GM18502 (cell line): ENCODE data around the gene SLIT3.

Experiments used
- ATAC-seq: cut with Tn5 transposase; IDR thresholded peaks from one replicate; pipeline ENCODE4 v1.9.1; 2021; ENCODE audit warnings: mild to moderate bottlenecking; ENCODE audit not compliant: unreplicated experiment, poor library complexity

The SLIT3 gene

DNA sequence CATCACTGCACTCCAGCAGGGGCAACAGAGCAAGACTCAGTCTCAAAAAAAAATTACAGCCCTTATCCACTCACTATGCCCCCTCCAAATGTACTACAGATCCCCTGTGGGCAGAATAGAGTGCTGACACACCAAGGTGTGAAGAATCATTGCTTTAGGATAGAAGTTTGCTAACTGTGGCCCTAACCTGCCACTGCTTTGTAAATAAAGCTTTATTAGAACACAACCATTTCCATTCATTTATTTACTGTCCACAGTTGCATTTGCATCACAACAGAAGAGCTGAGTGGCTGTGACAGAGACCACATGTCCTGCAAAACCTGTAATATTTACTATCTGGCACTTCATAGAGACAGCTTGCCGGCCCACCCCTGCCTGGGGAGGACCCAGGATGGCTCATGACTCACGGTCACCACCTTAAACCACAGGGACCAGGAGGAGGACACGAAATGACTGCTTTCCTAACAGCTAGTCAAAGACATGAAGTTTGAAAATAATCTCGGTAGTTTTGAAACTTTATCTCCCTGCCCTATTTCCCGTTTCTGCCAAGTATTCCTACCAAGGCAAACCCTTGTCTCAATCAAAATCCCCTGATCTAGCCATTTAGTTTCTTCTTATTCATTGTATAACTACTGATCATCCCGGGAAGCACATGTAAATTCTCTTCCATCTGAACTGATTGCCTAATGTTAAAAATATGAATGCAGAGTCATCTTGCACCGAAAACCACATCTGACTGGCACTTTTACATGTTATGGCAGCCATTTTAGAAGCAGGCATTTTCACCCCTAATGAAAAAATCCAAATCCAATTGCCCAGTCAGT lies 206.1 kb downstream of the SLIT3 start:
- ATAC-seq, result no peak

GRCh38 chr5:169091396-169091980 lies 209.5 kb downstream of the SLIT3 start:
- no peak for ATAC-seq

DNA sequence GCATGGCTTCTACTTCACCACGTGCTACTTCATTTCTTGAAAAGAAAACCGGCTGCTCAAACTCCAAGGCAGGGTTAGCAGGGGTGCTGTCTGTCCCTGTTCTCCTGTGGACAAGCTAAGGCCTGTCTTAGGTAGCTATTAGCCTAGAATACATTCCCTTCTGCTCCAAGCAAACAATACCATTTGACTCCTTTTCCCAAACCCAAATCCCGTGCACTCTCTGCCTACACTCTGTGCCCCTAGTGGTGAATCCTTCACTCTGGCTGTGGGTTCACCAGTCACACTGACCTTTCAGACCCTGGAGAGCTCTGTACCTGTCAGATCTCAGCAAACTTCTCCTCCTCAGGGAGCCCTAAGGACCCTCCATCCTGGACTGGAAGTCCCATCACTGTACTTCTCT lies 211.6 kb downstream of the SLIT3 start:
- no peak for ATAC-seq

GRCh38 chr5:169088028-169088725 lies 212.8 kb downstream of the SLIT3 start:
- ATAC-seq, result no peak

DNA sequence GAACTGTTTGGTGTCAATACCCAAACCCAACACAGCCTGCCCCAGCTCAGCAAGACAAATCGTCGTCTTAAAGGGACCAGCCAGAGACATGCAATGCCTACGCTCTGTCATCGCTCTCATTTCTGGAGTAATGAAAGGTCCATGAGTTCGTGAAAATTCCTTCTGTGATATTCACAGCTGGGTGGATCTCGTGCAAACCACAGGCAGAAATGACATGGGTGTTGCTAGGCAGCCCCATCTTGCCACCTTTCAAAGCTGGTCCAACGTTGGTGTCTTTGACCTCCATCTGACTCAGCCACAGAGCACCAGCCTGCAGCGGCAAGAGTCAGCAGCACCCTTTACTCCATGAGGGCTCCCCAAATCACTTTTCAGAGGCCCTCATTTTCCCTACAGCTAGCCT lies 215.3 kb downstream of the SLIT3 start:
- no peak for ATAC-seq

GRCh38 chr5:169085212-169085611 lies 215.7 kb downstream of the SLIT3 start:
- ATAC-seq, result no peak

DNA sequence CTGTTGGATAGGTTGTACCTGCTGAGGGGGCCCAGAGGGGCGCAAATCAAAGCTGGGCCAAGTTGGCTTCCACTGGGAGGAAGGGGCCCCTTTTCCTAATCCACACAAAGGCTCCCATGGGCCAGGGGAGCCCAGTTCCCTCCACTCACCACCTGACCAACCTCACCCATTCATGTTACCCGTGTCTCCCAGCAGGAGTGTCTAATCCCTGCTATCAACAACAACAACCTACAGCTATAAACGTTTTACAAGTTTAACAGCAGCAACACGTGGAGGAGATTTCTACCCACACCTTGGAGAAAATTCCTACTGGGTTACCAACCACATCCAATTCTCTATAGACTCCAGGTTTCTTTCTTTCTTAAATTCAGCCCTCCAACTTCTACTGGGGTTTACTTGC lies 216.2 kb downstream of the SLIT3 start:
- no peak for ATAC-seq

DNA sequence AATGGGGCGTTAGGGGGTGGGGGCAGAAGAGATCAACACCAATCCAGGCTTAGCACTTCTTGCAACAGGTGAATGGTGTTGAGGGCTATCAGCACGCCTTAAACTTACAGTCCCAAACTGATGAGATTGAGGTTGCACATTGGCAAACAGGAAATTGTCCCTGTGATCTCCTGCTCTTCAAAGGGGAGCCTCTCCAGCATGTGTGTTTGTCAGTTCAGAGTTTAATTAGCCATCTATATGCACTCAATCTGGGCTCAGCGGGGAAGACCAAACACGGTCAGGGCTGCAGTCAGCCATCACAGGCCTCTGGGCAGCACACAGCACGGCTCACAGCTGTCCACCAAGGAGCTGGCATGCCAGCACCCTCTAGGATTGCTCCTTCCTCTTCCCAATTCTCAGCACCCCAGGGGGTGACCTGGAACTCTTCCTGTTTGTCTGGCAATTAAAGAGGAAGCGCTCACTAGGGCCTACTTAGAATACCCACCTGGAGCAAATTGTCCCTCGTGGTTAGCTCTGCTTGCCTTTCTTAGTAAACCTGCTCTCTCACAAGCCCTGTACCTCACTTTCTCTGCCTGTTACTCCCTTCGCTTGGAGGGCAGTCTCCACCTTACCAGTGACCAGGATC lies 217.4 kb downstream of the SLIT3 start:
- no peak for ATAC-seq

DNA sequence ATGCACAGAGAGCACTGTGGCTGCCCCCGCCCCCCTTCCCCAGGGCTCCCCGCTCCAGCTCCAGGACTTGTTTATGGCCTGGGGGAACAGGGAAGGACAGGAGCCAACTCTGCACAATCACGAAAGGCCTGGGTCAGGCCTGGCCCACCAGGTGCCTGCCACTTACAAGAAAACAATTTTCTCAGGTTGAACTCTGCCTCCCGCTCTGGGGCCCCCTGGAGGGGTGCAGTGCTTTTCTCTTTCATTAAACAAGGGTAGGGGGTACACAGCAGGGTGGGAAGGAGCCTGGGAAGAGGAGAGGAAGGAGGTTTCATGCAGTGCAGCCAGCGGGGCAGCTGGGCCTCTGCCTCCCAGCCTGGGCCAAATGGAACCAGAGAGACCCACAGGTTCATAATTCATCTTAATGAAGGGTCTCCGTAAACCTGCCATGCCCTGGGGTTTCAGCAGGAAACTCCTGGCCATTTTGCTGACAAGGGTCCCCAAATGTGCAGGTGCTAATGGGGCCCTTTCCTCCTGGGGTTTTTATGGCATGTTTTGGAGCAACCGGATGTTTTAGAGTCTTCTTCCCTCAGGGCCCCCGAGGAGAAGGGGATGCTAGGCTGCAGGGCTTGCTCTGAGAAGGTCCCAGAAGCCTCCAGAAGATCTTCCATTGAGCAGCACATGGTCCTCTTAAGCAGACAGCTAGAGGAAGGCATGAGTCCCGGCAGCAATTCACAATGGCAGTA lies 219.8 kb downstream of the SLIT3 start:
- ATAC-seq, result no peak

GRCh38 chr5:169080448-169080911 lies 220.5 kb downstream of the SLIT3 start:
- ATAC-seq, result no peak

DNA sequence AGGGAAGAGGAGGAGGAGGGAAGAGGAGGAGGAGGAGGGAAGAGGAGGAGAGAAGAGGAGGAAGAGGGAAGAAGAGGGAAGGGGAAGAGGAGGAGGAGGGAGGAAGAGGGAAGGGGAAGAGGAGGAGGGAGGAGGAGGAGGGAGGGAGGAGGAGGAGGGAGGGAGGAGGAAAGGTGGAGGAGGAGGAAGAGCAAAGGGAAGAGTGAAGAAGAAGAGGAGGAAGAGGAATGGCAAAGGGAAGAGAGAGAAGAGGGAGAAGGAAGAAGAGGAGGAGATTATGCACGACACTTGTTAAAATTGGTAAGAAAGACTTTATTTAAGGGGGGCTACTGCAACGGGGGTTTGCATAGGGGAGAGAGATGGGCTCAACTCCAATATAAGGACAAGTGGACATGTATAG lies 221.2 kb downstream of the SLIT3 start:
- no peak for ATAC-seq

DNA sequence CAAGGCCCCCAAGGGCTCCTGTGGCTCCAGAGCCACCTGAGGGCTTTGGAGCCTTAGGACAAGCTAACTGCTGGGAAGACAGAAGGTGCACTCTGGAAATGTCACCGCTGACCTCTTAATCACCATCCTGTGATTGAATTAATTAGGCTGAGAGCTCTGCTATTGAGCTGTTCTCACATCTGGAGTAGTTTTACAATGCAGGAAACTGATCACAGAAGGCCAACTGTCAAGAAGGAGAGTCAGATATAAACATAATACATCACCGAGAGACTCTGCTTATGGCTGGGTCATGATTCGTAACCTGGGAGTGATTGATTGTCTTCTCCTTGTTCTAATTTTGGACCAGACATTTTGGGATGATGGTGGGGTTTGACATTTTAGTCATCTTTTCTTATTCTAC lies 226.1 kb downstream of the SLIT3 start:
- ATAC-seq, result no peak

DNA sequence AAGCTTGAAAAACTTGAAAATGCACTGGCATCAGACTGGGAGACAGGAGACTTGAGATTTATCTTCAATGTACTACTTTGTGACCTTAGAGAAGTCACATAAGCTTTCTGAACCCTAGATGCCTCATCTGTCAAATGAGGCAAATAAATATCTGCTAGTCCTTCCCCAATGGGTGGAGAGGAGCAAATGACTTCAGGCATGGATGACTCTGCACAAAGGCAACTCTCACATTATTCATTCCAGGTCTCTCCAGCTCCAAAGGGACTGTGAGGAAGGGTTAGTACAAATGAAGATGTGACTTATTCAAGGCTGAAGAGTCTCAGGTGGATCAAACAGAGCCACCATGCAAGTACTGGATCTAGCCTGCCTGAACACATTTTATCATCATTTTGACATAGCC lies 228.7 kb downstream of the SLIT3 start:
- no peak for ATAC-seq

DNA sequence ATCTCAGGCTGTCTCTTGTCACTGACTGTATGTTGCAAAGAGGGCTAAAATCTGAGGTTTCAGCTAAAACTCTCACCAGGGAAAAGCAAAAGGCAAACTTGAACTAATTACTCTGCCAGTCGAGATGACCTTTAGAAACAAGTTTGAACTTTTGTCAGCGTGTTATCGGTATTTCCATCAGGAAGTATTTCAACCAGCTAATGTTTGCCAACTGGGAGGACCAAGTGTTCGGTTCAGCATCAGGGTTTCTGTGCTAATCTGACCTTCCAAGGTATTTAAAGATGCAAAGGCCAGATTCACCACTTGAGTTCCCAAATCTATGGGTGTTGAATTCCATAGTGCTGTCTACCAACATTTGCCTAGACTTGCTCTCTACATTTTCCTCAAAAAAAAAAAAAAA lies 230.5 kb downstream of the SLIT3 start:
- ATAC-seq, result no peak

- no peak for ATAC-seq
These were observed 233.2 kb downstream of the SLIT3 start for GRCh38 chr5:169067751-169068173.

- ATAC-seq, result no peak
These were observed 235.5 kb downstream of the SLIT3 start for GRCh38 chr5:169065400-169065799.

DNA sequence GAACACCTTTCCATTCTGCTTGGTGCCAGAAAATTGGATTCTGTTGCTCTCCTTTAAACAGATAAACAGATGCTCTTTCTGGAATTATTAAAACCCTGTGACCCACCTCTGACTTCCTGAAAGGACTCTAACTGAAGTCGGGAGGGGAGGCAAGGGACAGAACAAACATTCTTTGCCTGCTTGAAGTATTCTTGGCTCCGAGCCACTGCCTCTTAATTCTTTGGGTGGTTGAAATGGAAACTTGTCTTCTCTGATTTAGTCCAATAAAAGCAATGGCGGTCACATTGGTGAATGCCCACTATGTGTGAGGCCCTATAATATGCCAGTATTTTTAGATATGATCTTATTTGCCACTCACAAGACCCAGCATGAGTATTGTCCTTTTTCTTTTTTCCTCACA lies 236.8 kb downstream of the SLIT3 start:
- ATAC-seq, result no peak

DNA sequence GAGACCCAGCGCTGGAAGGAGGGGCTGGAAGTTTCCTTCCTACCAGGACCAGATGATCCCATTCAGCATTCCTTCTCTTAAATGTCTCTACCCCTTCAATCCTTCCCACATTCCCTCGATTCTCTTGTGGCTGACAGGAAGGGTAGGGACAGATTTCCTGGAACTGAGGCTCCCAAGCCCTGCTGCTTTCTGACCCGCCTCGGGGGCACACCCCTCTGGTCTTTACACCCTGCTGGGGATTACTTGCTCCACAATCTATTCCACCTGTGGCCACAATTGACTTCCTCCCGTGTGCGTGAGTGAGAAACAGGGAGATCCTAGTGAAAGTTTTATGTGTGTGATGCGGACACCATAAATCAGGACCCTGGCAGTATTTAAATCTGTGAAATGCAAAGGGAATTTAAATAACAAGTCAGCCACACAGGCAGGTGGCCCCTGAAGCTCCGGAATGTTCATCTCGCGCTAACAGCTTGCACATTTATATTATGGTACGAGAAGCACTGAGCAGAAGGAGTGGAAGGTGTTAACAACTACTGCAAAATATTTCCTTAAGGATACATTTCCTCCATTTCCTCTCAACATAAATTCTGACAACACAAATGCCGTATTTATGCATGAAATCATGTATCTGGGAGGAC lies 237.5 kb downstream of the SLIT3 start:
- no peak for ATAC-seq

DNA sequence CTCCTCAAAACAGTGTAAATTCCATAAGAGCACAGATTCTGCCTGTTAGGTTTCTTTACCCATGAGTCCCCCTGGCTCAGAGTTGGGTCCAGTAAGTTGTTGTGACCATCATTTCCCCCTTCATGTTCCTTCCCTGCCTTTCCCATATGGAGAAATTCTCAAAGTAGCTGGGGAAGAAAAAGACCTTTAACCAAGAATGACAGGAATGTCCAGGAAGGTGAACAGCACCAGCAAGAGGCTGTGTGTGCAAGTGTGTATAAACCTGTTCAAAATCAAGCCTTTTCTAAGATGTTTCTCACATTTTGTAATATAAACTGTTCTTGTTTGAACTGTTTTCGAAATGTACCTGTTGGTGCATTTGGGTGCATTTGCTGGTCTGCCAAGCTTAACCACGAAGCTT lies 238.2 kb downstream of the SLIT3 start:
- no peak for ATAC-seq

DNA sequence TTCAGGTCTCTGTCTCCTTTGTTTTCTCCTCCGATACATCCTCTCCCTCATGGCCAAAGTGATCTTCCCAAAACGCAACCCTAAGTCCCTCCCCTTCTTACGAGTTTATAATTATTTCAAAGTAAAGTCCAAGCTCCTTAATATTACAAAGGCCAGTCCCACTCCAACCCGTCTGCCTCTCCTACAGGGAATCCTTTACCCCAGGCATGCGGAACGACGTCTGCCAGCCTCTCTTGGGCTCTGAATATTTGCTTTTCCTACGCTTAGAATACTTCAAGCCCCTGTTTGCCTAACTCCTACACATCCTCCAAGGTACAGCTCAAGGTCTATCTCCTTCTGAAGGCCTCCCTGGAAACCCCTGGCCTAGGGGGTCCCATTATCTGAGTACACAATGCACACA lies 246.4 kb downstream of the SLIT3 start:
- ATAC-seq, result no peak
